Smooth muscle cell (in vitro differentiated cells): ENCODE measurements around the gene UQCRQ. TPM values are rescaled to one million over a fixed set of nuclear protein-coding genes. Genes with fewer than 3 reads are reported as not detected.

Source experiments
- DNase-seq: peaks from one replicate; lab custom pipeline; 2025; ENCODE audit not compliant: unreplicated experiment; lab: John Stamatoyannopoulos, UW
- H2AFZ ChIP-seq: fragments of 200-600 bp; sonication (generic); 2 replicates; pipeline ENCODE4 v1.6.0; 2016; ENCODE audit warnings: antibody characterized with exemption, low read depth, mild to moderate bottlenecking
- H3F3A ChIP-seq: fragments of 200-600 bp; sonication (generic); 2 replicates; pipeline ENCODE4 v1.6.0; 2017; ENCODE audit warnings: antibody characterized with exemption, low read depth
- H3K27ac ChIP-seq: fragments of 200-600 bp; sonication (generic); 2 replicates; pipeline ENCODE4 v1.5.1; 2016; ENCODE audit warnings: low read depth, mild to moderate bottlenecking
- H3K27me3 ChIP-seq: fragments of 200-600 bp; sonication (generic); 2 replicates; pipeline ENCODE4 v1.6.1; 2016; ENCODE audit warnings: low read depth, mild to moderate bottlenecking
- H3K36me3 ChIP-seq: fragments of 200-600 bp; sonication (generic); 2 replicates; pipeline ENCODE4 v1.5.1; 2016; ENCODE audit warnings: low read depth
- H3K4me1 ChIP-seq: fragments of 200-600 bp; sonication (generic); 2 replicates; pipeline ENCODE4 v1.5.1; 2016; ENCODE audit warnings: low read depth
- H3K4me2 ChIP-seq: fragments of 200-600 bp; sonication (generic); 2 replicates; pipeline ENCODE4 v1.6.0; 2016; ENCODE audit warnings: mild to moderate bottlenecking
- H3K4me3 ChIP-seq: fragments of 200-600 bp; sonication (generic); 2 replicates; pipeline ENCODE4 v1.5.1; 2016; ENCODE audit warnings: mild to moderate bottlenecking
- H3K79me2 ChIP-seq: fragments of 200-600 bp; sonication (generic); 2 replicates; pipeline ENCODE4 v1.6.0; 2016; ENCODE audit warnings: low read depth, mild to moderate bottlenecking
- H3K9ac ChIP-seq: fragments of 200-600 bp; sonication (generic); 2 replicates; pipeline ENCODE4 v1.6.0; 2016; ENCODE audit warnings: low read depth
- H3K9me3 ChIP-seq: fragments of 200-600 bp; sonication (generic); replicated peaks from 2 replicates; pipeline ENCODE4 v1.5.1; 2016; ENCODE audit warnings: low read depth
- H4K20me1 ChIP-seq: fragments of 200-600 bp; sonication (generic); 2 replicates; pipeline ENCODE4 v1.6.0; 2016; ENCODE audit warnings: low read depth
- WGBS: methylation state at CpG from one replicate; pipeline ENCODE4 v1.1.7; 2016; ENCODE audit warnings: low lambda C conversion rate; 5-methylcytosine and 5-hydroxymethylcytosine counted together
- polyA plus RNA-seq: library from polyadenylated mRNA; unstranded; fragments of >200 nt; fragmentation: Nextera tagmentation; extraction: Ambion mirVana; gene quantifications from 2 replicates; pipeline ENCODE4 v1.2.1, GENCODE V29; 2016
- total RNA-seq: library from RNA; depleted of rRNA; stranded (reverse); fragments of >200 nt; gene quantifications from 2 replicates; pipeline ENCODE4 v1.2.3, GENCODE V29; 2014
- TF ChIP-seq, protein P1 (sequence below): fragments of 200-600 bp; sonication (generic); IDR thresholded peaks from 2 replicates; pipeline ENCODE4 v1.5.1; 2017; ENCODE audit warnings: borderline replicate concordance, mild to moderate bottlenecking, antibody characterized with exemption; ENCODE audit not compliant: insufficient read depth, poor library complexity, severe bottlenecking

The UQCRQ gene
- total and polyA plus RNA-seq, 2 experiments from 2014 or later, result 137 to 1,128 TPM

DNA sequence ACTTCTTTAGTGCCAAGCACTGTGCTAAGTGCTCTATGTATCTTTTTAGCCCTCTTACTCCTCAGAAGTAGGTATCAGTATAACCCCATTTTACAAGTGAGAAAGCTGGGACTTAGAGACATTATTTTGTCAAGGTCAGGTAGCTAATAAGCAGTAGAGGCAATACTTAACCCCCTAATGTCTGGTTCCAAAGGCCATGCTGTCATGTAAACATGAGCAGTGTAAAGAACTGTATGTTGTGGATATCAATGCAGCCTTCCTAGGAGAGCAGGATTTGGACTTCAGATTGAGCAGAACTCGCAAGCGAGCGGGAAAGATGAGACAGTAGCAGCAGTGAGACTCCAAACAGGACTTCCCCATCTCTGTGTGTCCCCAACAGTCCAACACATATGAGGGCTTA lies 32.4 kb upstream of the UQCRQ start:
- TF ChIP-seq, protein P1, sequence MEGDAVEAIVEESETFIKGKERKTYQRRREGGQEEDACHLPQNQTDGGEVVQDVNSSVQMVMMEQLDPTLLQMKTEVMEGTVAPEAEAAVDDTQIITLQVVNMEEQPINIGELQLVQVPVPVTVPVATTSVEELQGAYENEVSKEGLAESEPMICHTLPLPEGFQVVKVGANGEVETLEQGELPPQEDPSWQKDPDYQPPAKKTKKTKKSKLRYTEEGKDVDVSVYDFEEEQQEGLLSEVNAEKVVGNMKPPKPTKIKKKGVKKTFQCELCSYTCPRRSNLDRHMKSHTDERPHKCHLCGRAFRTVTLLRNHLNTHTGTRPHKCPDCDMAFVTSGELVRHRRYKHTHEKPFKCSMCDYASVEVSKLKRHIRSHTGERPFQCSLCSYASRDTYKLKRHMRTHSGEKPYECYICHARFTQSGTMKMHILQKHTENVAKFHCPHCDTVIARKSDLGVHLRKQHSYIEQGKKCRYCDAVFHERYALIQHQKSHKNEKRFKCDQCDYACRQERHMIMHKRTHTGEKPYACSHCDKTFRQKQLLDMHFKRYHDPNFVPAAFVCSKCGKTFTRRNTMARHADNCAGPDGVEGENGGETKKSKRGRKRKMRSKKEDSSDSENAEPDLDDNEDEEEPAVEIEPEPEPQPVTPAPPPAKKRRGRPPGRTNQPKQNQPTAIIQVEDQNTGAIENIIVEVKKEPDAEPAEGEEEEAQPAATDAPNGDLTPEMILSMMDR, result no peak
- Histone ChIP-seq H3K79me2 (no peaks in the 10 kb centered on the region), H3K4me1 (peaks cover under 1% of the 10 kb centered on the region), H3K27me3 (no peaks in the 10 kb centered on the region), H3F3A (no peaks in the 10 kb centered on the region), H3K4me2 (no peak overlapping the region), H4K20me1 (no peaks in the 10 kb centered on the region), H3K9me3 (no peaks in the 10 kb centered on the region), H3K36me3 (no peaks in the 10 kb centered on the region), H3K27ac (no peak overlapping the region), H2AFZ (no peak overlapping the region), H3K4me3 (no peak overlapping the region), H3K9ac (no peak overlapping the region)
- WGBS, result 97% methylated on average over 3 of the region's 3 CpGs
- no peak for DNase-seq

DNA sequence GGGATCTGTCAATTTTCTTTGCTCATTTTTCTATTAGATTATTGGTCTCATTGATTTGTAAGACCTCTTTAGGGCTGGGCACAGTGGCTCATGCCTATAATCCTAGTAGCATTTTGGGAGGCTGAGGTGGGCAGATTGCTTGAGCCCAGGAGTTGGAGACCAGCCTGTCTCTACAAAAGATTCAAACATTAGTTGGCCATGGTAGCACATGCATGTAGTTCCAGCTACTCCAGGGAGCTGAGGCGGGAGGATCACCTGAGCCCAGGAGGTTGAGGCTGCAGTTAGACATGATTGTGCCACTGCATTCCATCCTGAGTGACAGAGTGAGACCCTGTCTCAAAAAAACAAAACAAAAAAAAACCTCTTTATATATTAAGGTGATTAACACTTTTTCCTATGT lies 29.6 kb upstream of the UQCRQ start:
- no peak overlapping the region for H3K27ac ChIP-seq
- H3K9me3 ChIP-seq, result no peaks in the 10 kb centered on the region
- no peak overlapping the region for H3K4me2 ChIP-seq
- no peak overlapping the region for H3K4me3 ChIP-seq
- no peak overlapping the region for H3K9ac ChIP-seq
- no peaks in the 10 kb centered on the region for H3F3A ChIP-seq
- peaks cover 12% of the 10 kb centered on the region for H3K4me1 ChIP-seq
- no peaks in the 10 kb centered on the region for H4K20me1 ChIP-seq
- H2AFZ ChIP-seq, result no peak overlapping the region
- no peaks in the 10 kb centered on the region for H3K36me3 ChIP-seq
- TF ChIP-seq, protein P1, result no peak
- no peaks in the 10 kb centered on the region for H3K27me3 ChIP-seq
- DNase-seq, result no peak
- H3K79me2 ChIP-seq, result no peaks in the 10 kb centered on the region
- 87% methylated on average over 1 of the region's 1 CpG for WGBS

DNA sequence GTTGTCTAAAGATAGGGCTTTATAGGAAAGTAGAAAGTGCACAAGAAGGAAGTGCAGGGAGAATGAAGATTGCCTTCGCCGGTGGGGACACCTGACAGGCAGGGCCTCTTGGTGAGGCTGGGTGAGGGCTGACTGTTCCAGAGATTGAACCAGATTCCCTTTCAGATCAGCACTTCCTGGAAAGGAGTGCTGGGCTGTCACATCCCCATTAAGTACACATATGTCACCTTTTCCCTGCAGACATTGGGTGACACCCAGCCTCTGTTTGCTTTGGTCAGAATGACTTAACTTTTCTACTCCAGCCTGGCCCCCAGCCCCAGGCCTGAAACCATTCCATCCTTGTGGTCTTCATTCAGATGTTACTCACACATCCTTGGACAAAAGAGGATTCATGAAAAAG lies 28.6 kb upstream of the UQCRQ start:
- H3K4me1 ChIP-seq, result peaks cover 12% of the 10 kb centered on the region
- no peak overlapping the region for H3K27ac ChIP-seq
- WGBS, result 91% methylated on average over 2 of the region's 2 CpGs
- TF ChIP-seq, protein P1, result no peak
- no peaks in the 10 kb centered on the region for H3K9me3 ChIP-seq
- H2AFZ ChIP-seq, result no peak overlapping the region
- H3F3A ChIP-seq, result no peaks in the 10 kb centered on the region
- H3K27me3 ChIP-seq, result no peaks in the 10 kb centered on the region
- no peaks in the 10 kb centered on the region for H4K20me1 ChIP-seq
- H3K36me3 ChIP-seq, result no peaks in the 10 kb centered on the region
- no peaks in the 10 kb centered on the region for H3K79me2 ChIP-seq
- no peak overlapping the region for H3K4me3 ChIP-seq
- no peak overlapping the region for H3K9ac ChIP-seq
- DNase-seq, result no peak
- H3K4me2 ChIP-seq, result no peak overlapping the region

DNA sequence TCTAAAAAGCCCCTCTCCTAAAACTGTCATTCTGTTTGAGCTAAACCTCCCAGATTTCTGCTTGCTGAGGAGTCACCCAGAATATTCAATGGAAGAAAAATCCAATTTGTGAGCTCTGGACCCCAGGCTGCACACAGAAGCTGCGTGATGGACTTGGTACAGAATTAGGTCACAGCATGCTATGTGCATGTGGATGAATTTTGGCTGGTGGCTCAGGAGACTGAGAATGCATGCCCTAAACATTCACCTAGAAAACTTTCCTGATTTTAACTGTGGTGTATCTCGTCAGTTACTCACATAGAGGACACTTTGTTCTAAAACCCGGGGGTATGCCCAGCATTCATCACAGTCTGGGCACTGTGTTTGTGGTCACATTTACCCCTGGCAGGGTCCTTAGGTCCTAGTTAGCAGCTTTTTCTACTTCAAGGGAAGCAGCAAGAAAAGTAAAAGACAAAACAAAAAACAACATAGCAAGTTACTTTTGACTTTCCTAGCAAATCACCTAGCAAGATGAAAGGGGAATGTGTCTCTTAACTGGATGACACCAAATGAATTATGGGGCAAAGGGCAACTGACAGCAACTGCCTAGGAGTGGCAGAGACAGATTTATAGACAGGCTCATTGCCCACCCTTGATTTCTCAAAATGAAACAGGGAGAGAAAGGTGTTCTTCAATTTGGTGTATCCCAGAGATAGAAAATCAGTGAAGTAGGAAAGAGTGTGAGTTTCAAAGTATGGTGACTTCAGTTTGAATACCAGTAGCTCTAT lies 27.7 kb upstream of the UQCRQ start:
- Histone ChIP-seq H3K36me3 (no peaks in the 10 kb centered on the region), H3K27me3 (no peaks in the 10 kb centered on the region), H3K79me2 (no peaks in the 10 kb centered on the region), H3F3A (no peaks in the 10 kb centered on the region), H3K27ac (no peak overlapping the region), H3K4me2 (no peak overlapping the region), H2AFZ (no peak overlapping the region), H3K4me1 (peaks cover 12% of the 10 kb centered on the region), H3K9ac (no peak overlapping the region), H4K20me1 (no peaks in the 10 kb centered on the region), H3K9me3 (no peaks in the 10 kb centered on the region), H3K4me3 (no peak overlapping the region)
- 62% methylated on average over 3 of the region's 3 CpGs for WGBS
- TF ChIP-seq, protein P1, result no peak
- DNase-seq, result no peak
